HG03064 (cell line): ENCODE data around the gene DGKH.
A peak's percentile ranks its signal among the peaks of the same experiment; 100 is the strongest.

ENCODE experiments used
- ATAC-seq: cut with Tn5 transposase; IDR thresholded peaks from one replicate; pipeline ENCODE4 v1.9.1; 2021; ENCODE audit warnings: low read depth; ENCODE audit not compliant: unreplicated experiment

Gene DGKH, protein sequence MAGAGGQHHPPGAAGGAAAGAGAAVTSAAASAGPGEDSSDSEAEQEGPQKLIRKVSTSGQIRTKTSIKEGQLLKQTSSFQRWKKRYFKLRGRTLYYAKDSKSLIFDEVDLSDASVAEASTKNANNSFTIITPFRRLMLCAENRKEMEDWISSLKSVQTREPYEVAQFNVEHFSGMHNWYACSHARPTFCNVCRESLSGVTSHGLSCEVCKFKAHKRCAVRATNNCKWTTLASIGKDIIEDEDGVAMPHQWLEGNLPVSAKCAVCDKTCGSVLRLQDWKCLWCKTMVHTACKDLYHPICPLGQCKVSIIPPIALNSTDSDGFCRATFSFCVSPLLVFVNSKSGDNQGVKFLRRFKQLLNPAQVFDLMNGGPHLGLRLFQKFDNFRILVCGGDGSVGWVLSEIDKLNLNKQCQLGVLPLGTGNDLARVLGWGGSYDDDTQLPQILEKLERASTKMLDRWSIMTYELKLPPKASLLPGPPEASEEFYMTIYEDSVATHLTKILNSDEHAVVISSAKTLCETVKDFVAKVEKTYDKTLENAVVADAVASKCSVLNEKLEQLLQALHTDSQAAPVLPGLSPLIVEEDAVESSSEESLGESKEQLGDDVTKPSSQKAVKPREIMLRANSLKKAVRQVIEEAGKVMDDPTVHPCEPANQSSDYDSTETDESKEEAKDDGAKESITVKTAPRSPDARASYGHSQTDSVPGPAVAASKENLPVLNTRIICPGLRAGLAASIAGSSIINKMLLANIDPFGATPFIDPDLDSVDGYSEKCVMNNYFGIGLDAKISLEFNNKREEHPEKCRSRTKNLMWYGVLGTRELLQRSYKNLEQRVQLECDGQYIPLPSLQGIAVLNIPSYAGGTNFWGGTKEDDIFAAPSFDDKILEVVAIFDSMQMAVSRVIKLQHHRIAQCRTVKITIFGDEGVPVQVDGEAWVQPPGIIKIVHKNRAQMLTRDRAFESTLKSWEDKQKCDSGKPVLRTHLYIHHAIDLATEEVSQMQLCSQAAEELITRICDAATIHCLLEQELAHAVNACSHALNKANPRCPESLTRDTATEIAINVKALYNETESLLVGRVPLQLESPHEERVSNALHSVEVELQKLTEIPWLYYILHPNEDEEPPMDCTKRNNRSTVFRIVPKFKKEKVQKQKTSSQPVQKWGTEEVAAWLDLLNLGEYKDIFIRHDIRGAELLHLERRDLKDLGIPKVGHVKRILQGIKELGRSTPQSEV

DNA sequence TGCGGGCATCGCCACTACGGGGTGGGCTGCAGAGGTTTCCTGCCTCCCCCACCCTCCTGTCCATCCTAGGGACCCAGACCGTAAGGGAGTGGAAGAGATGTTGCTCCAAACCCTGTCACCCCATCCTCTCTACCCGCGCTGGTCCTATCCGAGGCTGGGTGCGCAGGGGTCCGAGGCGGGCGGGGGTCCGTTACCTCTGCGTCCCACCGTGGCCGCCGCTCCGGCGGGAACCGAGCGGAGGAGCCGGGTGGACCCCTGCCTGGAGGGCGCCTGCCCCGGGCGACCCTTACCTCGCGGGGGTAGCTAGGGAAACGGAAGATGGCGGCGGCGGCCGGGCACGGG lies at the start of gene DGKH:
Gene DGKH, plus strand, starts transcription at position 307 of the 342 bp plus-strand sequence. CDS start 126 bp downstream, outside the sequence.
- no peak for ATAC-seq

DNA sequence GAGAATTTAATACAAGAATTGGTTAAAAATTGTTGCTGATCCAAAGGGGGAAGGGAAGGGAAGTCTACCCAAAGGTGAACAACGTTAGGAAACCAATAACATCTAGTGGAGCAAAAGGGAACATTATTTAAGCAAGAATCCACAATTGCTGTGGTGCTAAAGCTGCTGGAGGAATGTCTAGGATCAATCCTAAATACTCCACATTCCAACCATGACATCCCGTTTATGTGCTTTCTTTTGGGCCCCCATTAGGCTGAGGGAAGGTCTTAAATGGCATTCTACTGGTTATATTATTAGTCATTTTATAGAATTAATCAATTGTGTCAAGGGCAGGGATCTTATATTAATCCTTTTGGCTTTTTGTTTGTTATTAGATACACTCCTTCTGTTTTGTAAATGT lies 47.6 kb upstream of the DGKH start:
- no peak for ATAC-seq

DNA sequence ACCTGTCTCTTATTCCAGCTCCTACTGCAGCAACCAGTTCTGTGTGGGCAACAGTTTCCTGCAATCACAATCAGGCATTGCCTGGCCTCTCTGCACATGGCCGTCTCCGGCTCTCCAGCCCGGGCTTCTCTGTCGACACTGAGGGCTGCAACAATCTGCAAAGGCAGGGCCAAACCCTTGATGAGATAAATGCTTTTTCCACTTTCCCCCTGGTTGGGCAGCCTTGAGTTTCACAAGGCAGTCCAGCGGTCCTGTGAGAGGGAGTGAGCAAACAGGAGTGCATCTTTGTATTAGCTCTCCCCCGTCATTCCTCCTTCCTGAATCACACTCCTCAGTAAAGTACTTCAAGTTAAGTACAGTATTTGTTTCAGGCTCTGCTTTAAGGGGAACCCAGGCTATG lies 46.9 kb upstream of the DGKH start:
- no peak for ATAC-seq

DNA sequence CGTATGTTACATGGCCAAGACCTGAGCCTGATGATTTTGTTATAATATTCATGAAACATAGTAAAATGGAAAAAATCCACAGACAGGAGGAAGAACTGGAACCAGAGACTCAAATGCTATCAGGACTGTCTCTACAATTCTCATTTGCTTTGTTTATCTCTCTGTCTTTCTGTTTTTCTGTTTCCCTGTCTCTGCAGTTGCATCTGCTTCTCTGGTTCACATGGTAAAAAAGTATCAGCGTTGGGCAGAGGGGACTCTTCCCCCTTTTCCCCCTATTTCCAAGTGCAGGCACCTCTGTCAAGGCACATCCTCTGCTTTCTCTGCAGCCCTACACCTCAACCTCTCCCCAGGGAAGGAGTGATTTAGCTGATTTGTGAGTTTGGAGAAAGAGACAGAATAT lies 46.4 kb upstream of the DGKH start:
- ATAC-seq: no peak

DNA sequence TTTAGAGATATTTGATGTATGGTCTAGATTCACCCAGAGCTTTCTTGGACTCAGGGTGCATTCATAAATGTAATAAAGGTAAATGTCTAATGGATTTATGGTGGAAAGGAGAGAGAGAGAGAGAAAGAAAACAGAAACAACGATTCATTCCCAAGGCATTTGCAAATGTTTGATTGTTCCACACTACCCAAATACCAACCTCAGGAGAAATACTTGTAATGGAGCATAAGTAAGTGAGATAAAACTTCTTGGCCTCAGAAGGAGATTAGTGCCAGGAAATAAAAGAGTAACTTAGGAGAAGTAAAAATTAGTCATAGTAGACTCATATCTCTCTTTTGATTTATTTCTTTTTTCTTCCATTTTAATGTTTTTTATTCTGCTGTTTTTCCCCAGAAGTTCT lies 40.6 kb upstream of the DGKH start:
- no peak for ATAC-seq

DNA sequence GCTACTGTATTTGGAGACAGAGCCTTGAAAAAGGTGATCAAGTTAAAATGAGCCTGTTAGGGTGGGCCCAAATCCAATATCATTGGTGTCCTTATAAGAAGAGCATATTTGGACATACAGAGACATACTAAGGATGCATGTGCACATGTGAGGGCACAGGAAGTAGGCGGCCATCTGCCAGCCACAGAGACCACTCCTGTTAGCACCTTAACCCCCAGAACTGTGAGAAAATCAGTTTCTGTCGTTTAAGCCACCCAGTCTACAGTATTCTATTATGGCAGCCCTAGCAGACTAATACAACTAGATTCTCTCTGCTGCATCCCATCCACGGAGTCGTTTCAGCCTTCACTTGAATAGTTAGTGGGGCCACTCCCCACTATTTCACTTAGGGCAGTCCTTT lies 39.4 kb upstream of the DGKH start:
- no peak for ATAC-seq

DNA sequence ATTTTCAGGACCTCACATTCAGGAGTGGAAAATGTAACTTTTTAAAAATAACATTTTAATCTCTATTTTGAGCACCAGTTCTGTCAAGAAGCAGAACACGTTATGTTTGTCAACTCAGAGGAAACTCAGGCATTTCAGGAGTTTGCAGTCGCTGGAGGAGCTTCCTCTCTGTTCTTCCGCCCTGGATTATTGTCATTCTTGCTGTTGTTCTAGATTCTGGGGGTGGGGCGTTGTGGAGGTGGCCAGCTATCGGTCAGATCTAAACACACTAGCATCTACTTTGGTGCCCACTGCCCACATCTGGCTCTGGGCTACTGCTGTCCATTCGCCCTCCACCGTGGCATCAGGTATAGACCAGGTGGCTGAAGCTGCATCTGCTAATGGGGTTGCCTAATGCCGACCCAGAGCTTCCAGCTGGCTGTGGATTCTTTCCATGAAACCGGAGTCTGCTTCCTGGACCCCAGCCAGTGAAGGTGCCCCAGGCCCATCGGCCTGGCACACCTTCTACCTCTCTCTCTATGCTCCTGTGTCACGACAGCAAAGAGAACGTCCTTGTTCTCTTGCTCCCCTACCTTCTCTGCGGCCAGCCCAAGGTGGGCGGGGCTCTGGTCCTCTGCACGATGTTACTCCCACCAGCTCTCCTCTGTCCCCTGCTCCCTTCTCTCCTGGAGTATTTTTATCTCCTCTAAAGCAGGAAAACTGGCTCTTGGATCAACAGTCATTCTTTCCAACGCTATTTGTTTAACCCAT lies 36.7 kb upstream of the DGKH start:
- ATAC-seq: no peak

DNA sequence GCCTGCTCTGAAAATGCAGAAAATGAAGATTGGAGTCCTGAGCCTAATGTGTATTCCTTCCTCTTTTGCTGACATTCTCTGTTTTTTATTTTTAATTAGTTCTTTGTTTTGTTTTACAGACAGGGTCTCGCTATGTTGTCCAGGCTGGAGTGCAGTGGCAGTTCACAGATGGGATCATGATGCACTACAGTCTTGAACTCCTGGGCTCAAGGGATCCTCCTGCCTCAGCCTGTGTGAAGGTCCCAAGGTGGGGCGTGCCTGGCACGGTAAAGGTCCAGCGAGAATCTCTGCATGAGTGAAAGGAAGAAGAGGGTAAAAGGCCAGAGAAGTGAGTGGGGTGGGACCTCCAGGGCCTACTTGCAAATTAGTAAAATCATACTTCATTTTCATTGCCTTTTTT lies 34.3 kb upstream of the DGKH start:
- ATAC-seq: no peak

DNA sequence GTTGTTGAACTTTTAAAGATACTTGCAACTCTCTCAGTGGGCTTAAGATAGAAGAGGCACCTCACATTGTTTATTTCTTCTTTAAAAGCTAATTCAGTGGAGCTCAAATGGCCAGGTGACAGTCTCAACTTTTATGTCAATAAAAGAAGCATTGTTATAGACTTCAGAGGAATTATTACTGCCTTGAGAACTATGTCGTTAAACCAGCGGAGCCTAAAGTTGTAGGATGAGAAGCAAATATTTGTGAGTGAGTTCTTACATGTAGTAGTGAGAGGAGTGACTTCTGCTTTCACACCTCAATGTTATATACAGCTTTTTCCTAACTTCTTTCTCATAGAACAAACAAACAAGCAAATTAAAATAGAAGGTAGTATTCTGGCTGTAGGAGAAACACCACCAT lies 31.2 kb upstream of the DGKH start:
- ATAC-seq: no peak

DNA sequence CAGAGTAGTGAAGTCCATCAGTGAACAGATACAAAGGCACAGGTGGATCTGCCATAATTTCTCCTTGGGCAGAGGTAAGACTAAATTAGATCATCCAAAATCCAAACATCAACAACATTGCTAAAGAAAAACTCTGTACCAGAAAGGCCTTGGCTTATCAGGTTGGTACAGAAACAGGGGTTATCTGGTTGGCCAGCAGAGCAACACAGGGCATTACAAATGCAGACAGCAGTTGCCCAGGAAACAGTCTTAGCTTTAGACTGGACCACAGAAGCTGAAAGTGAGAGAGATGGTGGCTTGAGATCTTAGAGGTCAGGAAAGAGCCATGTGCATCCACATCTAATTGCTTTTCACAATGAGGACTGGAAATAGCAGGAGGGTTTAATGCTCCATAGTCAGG lies 26.6 kb upstream of the DGKH start:
- no peak for ATAC-seq

DNA sequence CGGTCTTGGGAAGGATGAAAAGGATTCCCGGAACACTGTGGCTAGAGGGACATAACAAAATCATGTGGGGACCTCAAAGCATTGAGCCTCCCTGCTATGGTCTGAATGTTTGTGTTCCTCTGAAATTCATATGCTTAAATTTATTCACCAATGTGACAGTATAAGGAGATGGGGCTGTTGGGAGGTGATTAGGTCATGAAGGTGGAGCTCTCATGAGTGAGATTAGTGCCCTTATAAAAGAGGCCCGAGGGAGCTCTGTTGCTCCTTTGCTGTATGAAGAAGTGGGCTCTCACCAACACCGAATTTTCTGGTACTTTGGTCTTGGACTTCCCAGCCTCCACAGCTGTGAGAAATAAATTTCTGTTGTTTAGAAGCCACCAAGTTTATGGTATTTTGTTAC lies 26.1 kb upstream of the DGKH start:
- ATAC-seq: no peak

DNA sequence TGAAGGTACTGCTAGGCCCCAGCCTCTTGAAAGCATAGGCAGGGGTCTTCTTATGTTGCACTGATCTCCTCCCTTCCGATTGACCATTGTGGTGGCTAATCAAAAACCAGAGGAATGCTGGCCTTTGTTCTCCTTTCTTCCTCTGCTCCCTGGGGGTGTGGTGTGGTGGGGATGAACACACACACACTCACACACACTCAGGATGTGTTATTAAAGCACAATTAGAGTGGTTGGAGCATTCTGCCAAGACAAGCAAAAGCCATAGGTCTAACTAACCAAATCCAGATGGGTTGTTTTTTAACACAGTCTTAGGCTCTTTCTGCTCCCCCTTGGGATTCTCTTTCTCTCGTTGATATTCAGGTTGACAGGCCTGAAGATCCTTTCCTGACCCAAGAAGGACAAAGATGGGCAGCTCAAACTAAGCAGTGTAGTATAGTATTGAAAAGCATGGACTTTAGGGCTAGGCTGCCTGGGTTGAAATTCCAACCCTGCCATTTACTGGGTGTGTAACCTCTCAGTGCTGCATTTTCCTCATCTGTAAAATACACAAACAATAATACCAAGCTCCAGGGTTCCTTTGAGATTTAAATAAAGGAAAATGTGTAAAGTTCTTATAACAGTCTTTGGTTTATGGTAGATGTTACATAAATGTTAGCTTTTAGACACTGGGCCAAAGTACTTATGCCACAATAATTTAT lies 25.5 kb upstream of the DGKH start:
- no peak for ATAC-seq

DNA sequence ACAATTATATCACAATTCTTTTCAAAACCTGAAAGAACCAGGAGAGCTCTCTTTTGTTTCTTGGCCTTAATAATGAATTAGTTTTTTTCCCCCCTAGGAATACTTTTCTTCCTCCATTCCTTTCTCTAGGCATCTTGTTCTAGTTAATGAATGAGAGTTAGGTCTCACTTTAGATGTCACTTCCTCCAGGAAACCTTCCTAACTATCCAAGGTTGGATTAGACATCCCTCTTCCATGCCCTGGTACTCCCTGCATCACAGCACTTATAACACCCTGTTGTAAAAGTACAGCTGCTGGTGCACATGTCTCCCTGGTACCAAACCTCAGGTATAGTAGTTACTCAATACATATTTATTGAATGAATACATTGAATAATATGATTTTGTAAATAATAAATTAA lies 21.2 kb upstream of the DGKH start:
- ATAC-seq: no peak

DNA sequence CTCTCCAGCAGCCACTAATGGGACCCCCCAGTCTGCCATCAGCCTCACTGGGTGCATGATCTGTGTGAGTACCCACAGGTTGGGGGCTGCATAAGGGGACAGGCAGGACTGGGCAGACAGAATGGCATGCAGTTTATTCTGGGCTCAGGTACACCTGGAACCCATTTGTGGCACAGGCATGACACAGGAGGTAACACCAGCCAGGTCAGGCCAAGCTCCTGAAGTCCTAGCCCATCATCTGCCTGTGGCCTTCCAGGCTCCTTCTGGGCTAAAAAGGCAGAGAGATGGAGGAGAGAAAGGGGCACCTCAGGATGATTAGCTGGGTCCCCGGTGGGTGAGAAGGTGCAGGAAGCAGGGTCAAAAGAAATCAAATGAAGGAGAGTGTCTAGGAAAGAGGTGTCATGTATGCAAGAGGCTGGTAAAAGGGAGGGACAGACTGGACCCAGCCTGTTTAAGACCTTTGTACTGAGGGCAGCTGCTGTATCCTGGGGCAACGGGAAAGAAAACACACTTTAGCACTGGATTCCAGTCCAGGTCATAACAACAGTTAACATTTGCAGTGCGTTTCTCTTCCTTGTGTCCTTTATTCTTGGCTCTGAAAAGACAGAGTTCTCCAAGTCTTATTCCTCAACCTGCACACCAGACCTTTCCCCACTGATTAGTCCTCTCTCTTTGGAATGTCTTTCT lies 20.2 kb upstream of the DGKH start:
- ATAC-seq: no peak

DNA sequence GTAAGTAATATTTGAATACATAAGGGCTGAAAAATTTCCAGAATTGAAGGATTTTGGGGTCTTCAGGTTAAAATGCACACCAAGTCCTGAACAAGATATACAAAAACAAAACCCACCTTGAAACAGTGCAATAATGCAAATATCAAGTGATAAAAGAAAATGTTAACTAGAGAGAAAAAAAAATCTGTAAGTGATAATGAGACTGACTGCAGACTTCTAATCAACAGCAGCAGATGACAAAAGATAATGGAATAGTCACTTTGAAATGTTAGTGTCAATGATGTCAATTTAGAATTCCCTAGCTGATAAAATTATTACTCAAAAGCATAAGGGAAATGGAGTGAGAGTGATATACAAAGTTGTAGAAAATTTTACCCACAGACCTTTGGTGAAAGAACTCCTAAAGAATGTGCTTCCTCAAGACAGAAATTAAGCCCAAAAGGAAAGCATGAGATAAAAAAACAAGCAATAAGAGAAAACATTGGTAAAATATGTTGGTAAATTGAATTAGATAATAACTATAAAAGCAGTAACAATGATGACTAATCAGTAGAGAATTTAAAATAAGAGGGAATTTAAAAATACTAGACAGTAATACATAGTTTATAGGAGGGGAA lies 12.4 kb upstream of the DGKH start:
- no peak for ATAC-seq

DNA sequence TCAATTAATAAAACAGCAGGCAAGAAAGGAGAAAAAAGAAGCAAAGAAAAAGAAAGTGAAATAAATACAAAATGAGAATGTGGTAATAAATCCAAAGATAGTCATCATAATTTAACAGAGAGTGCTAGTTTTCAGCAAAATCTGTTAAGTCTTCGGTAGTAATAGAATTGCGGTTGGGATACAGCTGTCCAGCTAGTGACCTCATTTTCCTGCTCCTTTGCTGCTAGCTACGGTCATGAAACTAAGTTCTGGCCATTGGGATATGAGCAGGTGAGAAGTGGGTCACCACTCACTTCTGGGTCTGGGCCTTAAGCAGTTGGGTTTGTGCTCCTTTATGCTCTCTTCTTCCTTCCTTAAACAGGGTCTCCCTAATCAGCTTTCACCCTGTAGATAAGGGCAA lies 11.7 kb upstream of the DGKH start:
- ATAC-seq: no peak

DNA sequence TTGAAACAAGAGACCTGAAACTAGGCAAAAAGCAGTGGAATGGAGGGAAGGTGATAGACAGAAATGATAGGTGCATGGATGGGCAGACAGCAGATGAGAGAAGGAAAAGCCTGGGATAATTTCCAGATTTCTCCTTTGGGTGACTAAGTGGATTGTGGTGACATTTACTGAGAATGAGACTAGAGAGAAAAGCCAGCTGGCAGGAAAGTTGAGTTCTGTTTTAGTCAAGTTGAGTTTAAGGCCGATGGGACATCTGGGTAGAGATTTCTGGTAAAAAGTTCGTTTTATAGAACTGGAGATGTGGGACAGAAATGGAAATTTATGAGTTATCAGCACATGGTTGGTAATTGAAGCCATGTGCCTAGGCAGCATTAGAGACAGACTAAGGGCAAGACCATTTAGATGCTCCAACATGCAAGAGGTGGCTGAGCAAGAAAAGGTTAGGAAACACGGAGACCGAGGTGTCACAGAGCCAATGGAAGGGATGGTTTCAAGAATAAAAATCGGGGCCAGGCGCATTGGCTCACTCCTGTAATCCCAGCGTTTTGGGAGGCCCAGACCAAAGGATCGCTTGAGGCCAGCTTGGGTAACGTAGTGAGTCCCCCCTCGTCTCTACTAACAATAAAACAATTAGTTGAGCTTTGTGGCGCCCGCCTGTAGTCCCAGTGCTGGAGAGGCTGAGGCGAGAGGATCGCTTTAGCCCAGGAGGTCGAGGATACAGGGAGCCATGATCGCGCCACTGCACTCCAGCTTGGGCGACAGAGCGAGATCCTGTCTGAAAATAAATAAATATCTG lies 9.6 kb upstream of the DGKH start:
- ATAC-seq: no peak

DNA sequence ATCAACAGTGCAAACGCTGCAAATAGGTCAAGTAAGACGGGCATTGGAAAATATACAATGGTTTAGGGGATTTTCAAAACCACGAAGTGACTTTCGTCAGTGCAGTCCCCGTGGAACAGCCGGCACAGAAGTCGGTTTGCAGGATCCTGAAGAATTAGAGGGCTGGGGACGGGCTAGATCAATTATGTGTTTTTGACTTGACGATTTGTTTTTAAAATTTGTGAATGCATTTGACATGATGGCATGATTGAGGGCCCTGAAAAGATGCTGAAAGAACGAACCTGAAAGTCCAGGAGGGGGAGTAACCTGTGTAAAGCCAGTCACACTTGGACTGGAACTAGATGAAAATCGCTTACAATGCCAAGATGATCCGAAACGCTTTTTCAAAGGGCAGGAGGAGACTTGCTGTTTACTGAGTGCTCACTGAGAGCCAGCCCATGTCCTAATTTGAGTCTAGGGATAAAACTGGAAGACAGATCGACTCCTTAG lies 8.9 kb upstream of the DGKH start:
- ATAC-seq: peak; percentile 7
